GM19193 (cell line): Measurements from ENCODE around the gene SMPD4.
"Not testable (repeated sequence)": the region's sequence is repeated elsewhere in the genome, so short reads cannot be mapped to it uniquely, and the experiment has no call there.

Source experiments
- POLR2A ChIP-seq: IDR thresholded peaks from 4 replicates; pipeline ENCODE4 v1.6.1; 2011; ENCODE audit not compliant: insufficient read depth, insufficient read length; ENCODE audit errors: extremely low read depth

Gene SMPD4

GRCh38 chr2:130156624-130157004 lies 24.8 kb downstream of the SMPD4 start:
- TF ChIP-seq POLR2A = no peak

GRCh38 chr2:130154773-130155765 lies 26.3 kb downstream of the SMPD4 start:
- no peak for TF ChIP-seq POLR2A

- no peak for TF ChIP-seq POLR2A
Measured at GRCh38 chr2:130152816-130153595, 28.4 kb downstream of the SMPD4 start.

- TF ChIP-seq POLR2A = no peak
Measured at GRCh38 chr2:130150181-130151144, 30.9 kb downstream of the SMPD4 start.

- not testable (repeated sequence) for TF ChIP-seq POLR2A
Measured at GRCh38 chr2:130145006-130145414, 36.4 kb downstream of the SMPD4 start, which contains the start of gene CCDC74B. TSS of gene CCDC74B (minus strand) at chr2:130145112. CDS start at chr2:130144996, 116 bp downstream.

- TF ChIP-seq POLR2A = no peak
Measured at GRCh38 chr2:130135692-130136541, 45.5 kb downstream of the SMPD4 start.

GRCh38 chr2:130129120-130129829 lies 52.1 kb downstream of the SMPD4 start, which contains the start of gene POTEF:
TSS of gene POTEF (minus strand) at chr2:130129222. CDS start at chr2:130120515, 8,707 bp downstream.
- not testable (repeated sequence) for TF ChIP-seq POLR2A
